Lung (tissue), 12 donors: Measurements from ENCODE around the gene CLSTN1. TPM values are rescaled to one million over a fixed set of nuclear protein-coding genes. Genes with fewer than 3 reads are reported as not detected.

ENCODE experiments used
- ATAC-seq: fragments of 200-7000 bp; cut with Tn5 transposase; one replicate; pipeline ENCODE4 v1.9.1; 2020; ENCODE audit warnings: moderate number of reproducible peaks; ENCODE audit not compliant: insufficient read depth, low FRiP score
- DNase-seq, 3 donors: peaks; one replicate each; pipeline ENCODE4 v3.0.0-alpha.2; 2013 to 2017
- H3K27ac ChIP-seq, 2 donors: one replicate each; pipeline ENCODE4 v1.5.1; 2013; ENCODE audit warnings: mild to moderate bottlenecking in 2 of 2, moderate library complexity in 2 of 2, control low read depth in 1 of 2, inconsistent platforms in 1 of 2, low read depth in 1 of 2, low read length in 1 of 2
- H3K27me3 ChIP-seq, 3 donors: one replicate each; pipeline ENCODE4 v1.5.1; 2013; ENCODE audit warnings: low read length in 2 of 3; ENCODE audit not compliant: control insufficient read depth in 3 of 3, insufficient read depth in 3 of 3
- H3K36me3 ChIP-seq, 4 donors: one replicate each; pipeline ENCODE4 v1.5.1; 2013; ENCODE audit warnings: low read length in 4 of 4, mild to moderate bottlenecking in 1 of 4, moderate library complexity in 1 of 4; ENCODE audit not compliant: control insufficient read depth in 4 of 4, insufficient read depth in 4 of 4
- H3K4me1 ChIP-seq, 5 donors: one replicate each; pipeline ENCODE4 v1.5.1; 2013; ENCODE audit warnings: low read length in 5 of 5, mild to moderate bottlenecking in 2 of 5, moderate library complexity in 1 of 5; ENCODE audit not compliant: control insufficient read depth in 5 of 5, insufficient read depth in 5 of 5
- H3K4me3 ChIP-seq: one replicate; pipeline ENCODE4 v1.5.1; 2013; ENCODE audit warnings: mild to moderate bottlenecking, control low read depth, moderate library complexity
- H3K9ac ChIP-seq, 2 donors: one replicate each; pipeline ENCODE4 v1.5.1; 2013; ENCODE audit warnings: low read length in 2 of 2, control low read depth in 1 of 2; ENCODE audit not compliant: insufficient read depth in 1 of 2
- H3K9me3 ChIP-seq, 4 donors: one replicate each; pipeline ENCODE4 v1.5.1; 2013; ENCODE audit warnings: low read length in 3 of 4, mild to moderate bottlenecking in 1 of 4, moderate library complexity in 1 of 4; ENCODE audit not compliant: control insufficient read depth in 4 of 4, insufficient read depth in 3 of 4
- CTCF ChIP-seq: IDR thresholded peaks from 2 replicates; pipeline ENCODE4 v1.5.1; 2012; ENCODE audit warnings: mild to moderate bottlenecking; ENCODE audit errors: control extremely low read depth, extremely low read depth
- WGBS, 2 donors: extraction: QIAGEN DNeasy Blood & Tissue Kit; methylation state at CpG; one replicate each; pipeline ENCODE4 v1.1.7; 2013; 5-methylcytosine and 5-hydroxymethylcytosine counted together
- polyA plus RNA-seq, 2 donors: library from polyadenylated mRNA; stranded (reverse); fragments of 200-250 nt; gene quantifications; one replicate each; pipeline ENCODE4 v1.2.1, GENCODE V29; 2013
- total RNA-seq, 2 donors: library from RNA; depleted of rRNA in 1 of 2; stranded (reverse); fragments of >200 nt in 1 of 2; gene quantifications; one replicate each; pipeline ENCODE4 v1.2.1, GENCODE V29; 2014 to 2021
- donor health status: control.
- donor health status: control.
- donor health status: Bipolar disorder and iron deficiency.
- donor health status: healthy.
- donor health status: DM: yes; HTN: yes; CAD: no.

CLSTN1 gene
- total and polyA plus RNA-seq, 4 donors = 37.1 to 88.0 (median 61.8) TPM

- H3K4me1 ChIP-seq = peaks cover 4 to 11% (median 7%) of the 10 kb centered on the region in 5 donors
- no peak overlapping the region for H3K27ac ChIP-seq
- no peaks in the 10 kb centered on the region for H3K36me3 ChIP-seq
- ATAC-seq = no peak
- no peak for DNase-seq
- H3K4me3 ChIP-seq = no peak overlapping the region
- TF ChIP-seq CTCF = no peak
- H3K9ac ChIP-seq = no peak overlapping the region
- no peaks in the 10 kb centered on the region for H3K27me3 ChIP-seq
- H3K9me3 ChIP-seq = no peaks in the 10 kb centered on the region
- WGBS, 2 donors = 96 to 100% methylated on average over 1 of the region's 1 CpG
Observed at GRCh38 chr1:9801909-9802308, 21.9 kb downstream of the CLSTN1 start.

- H3K4me3 ChIP-seq = no peak overlapping the region
- no peak overlapping the region for H3K27ac ChIP-seq
- H3K27me3 ChIP-seq = no peaks in the 10 kb centered on the region
- no peaks in the 10 kb centered on the region for H3K36me3 ChIP-seq
- WGBS, 2 donors = 74 to 79% methylated on average over 11 of the region's 11 CpGs
- DNase-seq (peak; percentile 21 to 76 (median 76)), ATAC-seq (no peak)
- peaks cover 4 to 16% (median 9%) of the 10 kb centered on the region in 5 donors for H3K4me1 ChIP-seq
- no peak for TF ChIP-seq CTCF
- peak overlapping the region in 1 of 2 donors; percentile 68 for H3K9ac ChIP-seq
- H3K9me3 ChIP-seq = no peaks in the 10 kb centered on the region
Observed at GRCh38 chr1:9798236-9799130, 25.3 kb downstream of the CLSTN1 start.

DNA sequence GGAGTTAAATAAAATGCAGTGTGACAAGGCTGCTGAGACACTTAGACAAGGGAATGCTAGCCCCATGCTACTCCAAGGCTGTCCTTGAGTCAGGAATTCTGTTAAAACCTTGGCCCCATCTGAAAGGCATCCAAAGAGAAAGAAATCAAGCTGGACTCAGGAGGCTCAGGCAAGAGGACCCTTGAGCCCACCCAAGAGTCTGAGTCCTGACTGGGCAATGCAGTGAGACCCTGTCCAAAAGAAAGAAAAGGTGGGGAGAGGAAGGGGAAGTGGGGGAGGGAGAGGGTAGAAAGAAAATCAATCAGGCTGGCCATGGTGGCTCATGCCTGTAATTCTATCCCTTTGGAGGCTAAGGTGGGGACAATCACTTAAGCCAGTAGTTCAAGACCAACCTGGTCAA lies 26.7 kb downstream of the CLSTN1 start:
- Histone ChIP-seq H3K36me3 (no peaks in the 10 kb centered on the region), H3K9me3 (no peaks in the 10 kb centered on the region), H3K9ac (no peak overlapping the region), H3K27me3 (no peaks in the 10 kb centered on the region), H3K4me1 (peaks cover 4 to 22% (median 6%) of the 10 kb centered on the region in 5 donors), H3K27ac (no peak overlapping the region), H3K4me3 (no peak overlapping the region)
- TF ChIP-seq CTCF = no peak
- ATAC-seq (no peak), DNase-seq (no peak)
